ENCODE measurements around the gene CARMIL1. TPM values are rescaled to one million over a fixed set of nuclear protein-coding genes. Genes with fewer than 3 reads are reported as not detected.

The CARMIL1 gene
- total RNA-seq, 4 donors from 2014 or later: 13.6 to 33.2 (median 22.2) TPM

- DNase-seq (ENCODE audit: low spot score in 2 of 2): no peak
- no peak overlapping the region for H3K4me3 ChIP-seq
- WGBS: 90% methylated on average over 3 of the region's 3 CpGs
- peaks cover 31% of the 10 kb centered on the region for H3K27me3 ChIP-seq
- H3K4me1 ChIP-seq: no peaks in the 10 kb centered on the region
- no peaks in the 10 kb centered on the region for H3K9me3 ChIP-seq
- TF ChIP-seq EP300 (IDR thresholded peaks at IDR 0.05) (no peak), POLR2AphosphoS5 (IDR thresholded peaks at IDR 0.05) (no peak), POLR2A (IDR thresholded peaks at IDR 0.05) (no peak), CTCF (IDR thresholded peaks at IDR 0.05) (no peak)
- no peak overlapping the region for H3K27ac ChIP-seq
- no peaks in the 10 kb centered on the region for H3K36me3 ChIP-seq
These were observed 362.9 kb downstream of the CARMIL1 start for GRCh38 chr6:25641940-25642666.

- Histone ChIP-seq H3K36me3 (no peaks in the 10 kb centered on the region), H3K27me3 (peaks cover 31% of the 10 kb centered on the region), H3K9me3 (no peaks in the 10 kb centered on the region), H3K27ac (no peak overlapping the region), H3K4me1 (no peaks in the 10 kb centered on the region), H3K4me3 (no peak overlapping the region)
- no peak for DNase-seq (ENCODE audit: low spot score in 2 of 2)
- WGBS: 84% methylated on average over 3 of the region's 3 CpGs
- TF ChIP-seq POLR2AphosphoS5 (IDR thresholded peaks at IDR 0.05) (no peak), EP300 (IDR thresholded peaks at IDR 0.05) (no peak), POLR2A (IDR thresholded peaks at IDR 0.05) (no peak), CTCF (IDR thresholded peaks at IDR 0.05) (no peak)
These were observed 363.6 kb downstream of the CARMIL1 start for GRCh38 chr6:25642667-25643328.

GRCh38 chr6:25645916-25646315 is 366.7 kb downstream of the CARMIL1 start:
- H3K36me3 ChIP-seq: no peaks in the 10 kb centered on the region
- 52% methylated on average over 4 of the region's 4 CpGs for WGBS
- no peak for TF ChIP-seq POLR2A (IDR thresholded peaks at IDR 0.05)
- TF ChIP-seq POLR2AphosphoS5 (IDR thresholded peaks at IDR 0.05): no peak
- TF ChIP-seq EP300 (IDR thresholded peaks at IDR 0.05): no peak
- TF ChIP-seq CTCF (IDR thresholded peaks at IDR 0.05): no peak
- DNase-seq (ENCODE audit: low spot score in 2 of 2): no peak
- no peak overlapping the region for H3K4me3 ChIP-seq
- H3K27me3 ChIP-seq: peaks cover 37% of the 10 kb centered on the region
- no peaks in the 10 kb centered on the region for H3K4me1 ChIP-seq
- no peak overlapping the region for H3K27ac ChIP-seq
- H3K9me3 ChIP-seq: no peaks in the 10 kb centered on the region

- Histone ChIP-seq H3K36me3 (no peaks in the 10 kb centered on the region), H3K27ac (no peak overlapping the region), H3K4me3 (no peak overlapping the region), H3K27me3 (peaks cover 50% of the 10 kb centered on the region), H3K4me1 (no peaks in the 10 kb centered on the region), H3K9me3 (no peaks in the 10 kb centered on the region)
- 72% methylated on average over 1 of the region's 1 CpG for WGBS
- no peak for DNase-seq (ENCODE audit: low spot score in 2 of 2)
- TF ChIP-seq POLR2AphosphoS5 (IDR thresholded peaks at IDR 0.05) (no peak), EP300 (IDR thresholded peaks at IDR 0.05) (no peak), POLR2A (IDR thresholded peaks at IDR 0.05) (no peak)
These were observed 370.4 kb downstream of the CARMIL1 start for GRCh38 chr6:25649611-25650010.

- Histone ChIP-seq H3K9me3 (no peaks in the 10 kb centered on the region), H3K27ac (no peak within 1 kb of the TSS), H3K27me3 (peaks cover 46% of the 10 kb centered on the region), H3K36me3 (no peaks in the 10 kb centered on the region), H3K4me3 (peak within 1 kb of the TSS; percentile 19), H3K4me1 (no peaks in the 10 kb centered on the region)
- TF ChIP-seq POLR2A (IDR thresholded peaks at IDR 0.05): no peak
- TF ChIP-seq POLR2AphosphoS5 (IDR thresholded peaks at IDR 0.05): no peak
- TF ChIP-seq CTCF (IDR thresholded peaks at IDR 0.05): no peak
- TF ChIP-seq EP300 (IDR thresholded peaks at IDR 0.05): no peak
- DNase-seq (ENCODE audit: low spot score in 2 of 2): peak; percentile 64 to 83
- WGBS: 5% methylated on average over 24 of the region's 35 CpGs
These were observed 372.9 kb downstream of the CARMIL1 start, which contains the start of gene SCGN for GRCh38 chr6:25652007-25652515. SCGN (plus strand) TSS chr6:25652215; CDS start chr6:25652404, 189 bp downstream.

All from suprapubic skin (tissue), 4 donors.